Activated naive CD8-positive, alpha-beta T cell treated with anti-CD3 and anti-CD28 coated beads, Interleukin-2, amount 50 U/mL, for 24 hours (primary cell): ENCODE results near the gene FLRT1.

Experiments used
- ATAC-seq: fragments of 150-1000 bp; cut with Tn5 transposase; one replicate; pipeline ENCODE4 v1.10.0; 2021
- DNase-seq: peaks from one replicate; pipeline ENCODE4 v3.0.0; 2021
- H3K27ac Mint-ChIP-seq: one replicate; pipeline ENCODE4 v1.8.0; 2021; ENCODE audit warnings: mild to moderate bottlenecking, mixed read lengths
- H3K27me3 Mint-ChIP-seq: one replicate; pipeline ENCODE4 v1.8.0; 2021; ENCODE audit warnings: mixed read lengths
- H3K36me3 Mint-ChIP-seq: one replicate; pipeline ENCODE4 v1.8.0; 2021; ENCODE audit warnings: low read depth, mixed read lengths
- H3K4me1 Mint-ChIP-seq: one replicate; pipeline ENCODE4 v1.8.0; 2021; ENCODE audit warnings: mixed read lengths
- H3K4me3 Mint-ChIP-seq: one replicate; pipeline ENCODE4 v1.8.0; 2021; ENCODE audit warnings: mild to moderate bottlenecking, moderate library complexity, mixed read lengths
- H3K9me3 Mint-ChIP-seq: one replicate; pipeline ENCODE4 v1.8.0; 2021; ENCODE audit warnings: mixed read lengths

The FLRT1 gene

GRCh38 chr11:64084146-64084950 lies 48.6 kb downstream of the FLRT1 start:
- Mint-ChIP-seq H3K27me3 (no peaks in the 10 kb centered on the region), H3K9me3 (no peaks in the 10 kb centered on the region), H3K27ac (no peak overlapping the region), H3K36me3 (no peaks in the 10 kb centered on the region), H3K4me1 (no peaks in the 10 kb centered on the region), H3K4me3 (no peak overlapping the region)
- no peak for DNase-seq
- ATAC-seq = no peak

GRCh38 chr11:64084951-64085710 lies 49.4 kb downstream of the FLRT1 start:
- Mint-ChIP-seq H3K27me3 (no peaks in the 10 kb centered on the region), H3K36me3 (no peaks in the 10 kb centered on the region), H3K4me3 (no peak overlapping the region), H3K4me1 (no peaks in the 10 kb centered on the region), H3K27ac (no peak overlapping the region), H3K9me3 (no peaks in the 10 kb centered on the region)
- no peak for DNase-seq
- no peak for ATAC-seq
